ENCODE measurements around the gene RASD2.
"Not testable (repeated sequence)": the region's sequence is repeated elsewhere in the genome, so short reads cannot be mapped to it uniquely, and the experiment has no call there.

The RASD2 gene

GRCh38 chr22:35540595-35541253, at the start of gene RASD2:
Gene RASD2, plus strand, starts transcription at chr22:35540831. Its CDS starts 5,979 bp downstream, at chr22:35546810.
- DNase-seq (ENCODE audit: low read depth in 2 of 2), result peak in 1 of 2 donors; percentile 35

DNA sequence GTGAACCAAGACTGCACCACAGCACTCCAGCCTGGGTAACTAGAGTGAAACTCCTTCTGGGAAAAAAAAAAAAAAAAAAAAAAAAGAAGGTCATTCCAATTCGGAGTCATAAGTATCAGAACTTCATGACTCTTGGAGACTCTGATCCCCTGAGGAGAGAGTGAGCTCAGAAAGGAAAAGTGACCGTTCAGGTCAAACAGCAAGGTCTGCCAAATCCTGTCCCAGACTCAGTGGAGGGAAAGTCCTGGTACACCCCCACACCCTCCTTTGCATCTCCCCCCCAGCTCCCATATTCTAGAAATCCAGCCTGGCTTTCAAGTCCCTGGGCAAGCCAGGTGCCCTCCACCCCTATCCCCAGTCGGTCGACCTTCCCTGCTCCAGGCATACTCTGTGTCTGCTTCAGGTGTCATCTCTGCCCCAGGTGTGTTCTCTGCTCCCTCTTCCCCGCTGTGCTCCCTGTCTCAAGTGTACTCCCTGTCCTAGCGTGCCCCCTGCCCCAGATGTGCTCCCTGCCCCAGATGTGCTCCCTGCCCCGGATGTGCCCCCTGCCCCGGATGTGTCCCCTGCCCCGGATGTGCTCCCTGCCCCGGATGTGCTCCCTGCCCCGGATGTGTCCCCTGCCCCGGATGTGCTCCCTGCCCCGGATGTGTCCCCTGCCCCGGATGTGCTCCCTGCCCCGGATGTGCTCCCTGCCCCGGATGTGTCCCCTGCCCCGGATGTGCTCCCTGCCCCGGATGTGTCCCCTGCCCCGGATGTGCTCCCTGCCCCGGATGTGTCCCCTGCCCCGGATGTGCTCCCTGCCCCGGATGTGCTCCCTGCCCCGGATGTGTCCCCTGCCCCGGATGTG, 49.3 kb upstream of the RASD2 start:
- not testable (repeated sequence) for DNase-seq (ENCODE audit: low read depth in 2 of 2)

DNA sequence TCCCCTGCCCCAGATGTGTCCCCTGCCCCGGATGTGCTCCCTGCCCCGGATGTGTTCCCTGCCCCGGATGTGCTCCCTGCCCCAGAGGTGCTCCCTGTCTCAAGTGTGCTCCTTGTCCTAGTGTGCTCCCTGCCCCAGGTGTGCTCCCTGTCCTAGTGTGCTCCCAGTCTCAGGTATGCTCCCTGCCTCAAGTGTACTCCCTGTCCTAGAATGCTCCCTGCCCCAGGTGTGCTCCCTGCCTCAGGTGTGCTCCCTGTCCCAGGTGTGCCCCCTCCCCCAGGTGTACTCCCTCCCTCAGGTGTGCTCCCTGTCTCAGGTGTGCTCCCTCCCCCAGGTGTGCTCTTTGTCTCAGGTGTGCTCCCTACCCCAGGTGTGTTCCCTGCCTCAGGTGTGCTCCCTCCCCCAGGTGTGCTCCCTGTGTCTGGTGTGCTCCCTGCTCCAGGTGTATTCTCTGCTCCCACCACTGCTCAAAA, 48.7 kb upstream of the RASD2 start:
- DNase-seq (ENCODE audit: low read depth in 2 of 2), result no peak

GRCh38 chr22:35493074-35493473, 47.6 kb upstream of the RASD2 start:
- DNase-seq (ENCODE audit: low read depth in 2 of 2), result no peak

- DNase-seq (ENCODE audit: low read depth in 2 of 2), result not testable (repeated sequence)
These were observed 44.9 kb upstream of the RASD2 start for GRCh38 chr22:35495711-35496110.

GRCh38 chr22:35496768-35497312, 43.8 kb upstream of the RASD2 start:
- no peak for DNase-seq (ENCODE audit: low read depth in 2 of 2)

- no peak for DNase-seq (ENCODE audit: low read depth in 2 of 2)
These were observed 42.4 kb upstream of the RASD2 start for GRCh38 chr22:35498026-35498800.

DNA sequence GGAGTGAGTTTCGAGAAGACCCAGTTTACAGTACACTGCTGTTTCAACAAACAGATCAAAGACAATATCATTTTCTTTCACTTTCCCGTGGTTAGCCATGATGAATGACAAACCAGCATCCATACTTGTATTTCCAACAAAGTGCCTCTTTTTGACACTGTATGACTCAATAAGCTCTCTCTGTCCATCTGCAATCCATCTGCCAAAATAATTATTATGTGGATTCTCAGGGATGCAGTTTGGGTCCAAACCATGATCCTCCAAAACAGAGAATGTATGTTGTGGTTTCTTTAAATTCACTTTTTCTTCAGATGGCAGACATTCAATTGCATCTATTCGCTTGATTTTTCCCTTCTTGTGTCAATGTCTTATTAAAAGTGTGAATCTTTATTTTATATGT, 37.8 kb upstream of the RASD2 start:
- DNase-seq (ENCODE audit: low read depth in 2 of 2), result no peak

GRCh38 chr22:35505399-35506258, 35.0 kb upstream of the RASD2 start:
- DNase-seq (ENCODE audit: low read depth in 2 of 2), result no peak

DNA sequence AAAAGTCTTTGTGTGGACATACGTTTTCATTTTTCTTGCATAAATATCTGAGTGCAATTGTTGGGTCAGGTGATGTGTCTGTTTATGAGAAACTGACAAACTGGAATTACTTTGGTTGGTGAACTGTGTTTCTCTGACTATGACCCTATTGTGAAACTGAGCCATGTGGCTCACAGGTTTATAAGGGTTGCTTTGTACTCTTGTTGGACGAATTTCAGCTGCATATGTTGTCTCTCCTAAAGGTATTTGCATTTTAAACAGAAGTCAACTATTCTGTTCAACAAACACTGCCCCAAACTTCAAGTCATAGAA, 34.4 kb upstream of the RASD2 start:
- DNase-seq (ENCODE audit: low read depth in 2 of 2), result no peak

DNA sequence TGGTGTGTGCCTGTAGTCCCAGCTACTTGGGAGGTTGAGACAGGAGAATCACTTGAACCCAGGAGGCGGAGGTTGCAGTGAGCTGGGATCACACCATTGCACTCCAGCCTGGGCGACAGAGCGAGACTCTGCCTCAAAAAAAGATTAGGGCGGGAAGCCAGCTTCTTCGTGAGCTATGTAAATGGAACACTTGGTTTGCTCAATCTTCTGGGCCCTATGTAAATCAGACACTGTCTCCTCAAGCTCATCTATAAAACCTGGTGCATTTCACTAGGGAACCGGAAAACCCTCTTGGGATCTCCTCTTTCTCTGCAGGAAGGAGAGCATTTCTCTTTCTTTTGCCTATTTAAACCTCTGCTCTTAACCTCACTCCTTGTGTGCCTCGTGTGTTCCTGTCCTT, 32.8 kb upstream of the RASD2 start:
- not testable (repeated sequence) for DNase-seq (ENCODE audit: low read depth in 2 of 2)

- DNase-seq (ENCODE audit: low read depth in 2 of 2), result no peak
These were observed 31.2 kb upstream of the RASD2 start for GRCh38 chr22:35509451-35509850.

GRCh38 chr22:35509960-35510359, 30.7 kb upstream of the RASD2 start:
- DNase-seq (ENCODE audit: low read depth in 2 of 2), result no peak

DNA sequence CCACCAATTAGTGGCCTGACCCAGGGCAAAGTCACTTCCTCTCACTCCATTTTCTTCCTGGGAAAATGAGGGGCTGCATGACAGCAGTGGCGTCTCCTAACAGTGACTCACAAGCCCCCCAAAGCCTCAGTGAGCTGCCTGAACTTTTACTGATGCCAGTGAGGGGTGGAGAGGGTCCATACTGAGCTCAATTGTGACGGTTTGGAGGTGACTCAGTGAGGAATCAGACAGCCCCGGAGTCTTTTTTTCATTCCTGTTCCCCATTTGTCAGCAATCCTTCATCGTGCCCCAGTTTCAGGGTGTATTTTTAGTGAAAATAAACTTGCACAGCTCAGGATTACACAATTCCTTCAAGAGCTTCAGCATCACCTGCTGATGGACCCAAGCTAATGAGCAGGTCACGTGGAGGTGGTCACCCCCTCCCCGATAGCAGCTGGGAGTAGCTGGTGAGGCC, 30.1 kb upstream of the RASD2 start:
- no peak for DNase-seq (ENCODE audit: low read depth in 2 of 2)

DNA sequence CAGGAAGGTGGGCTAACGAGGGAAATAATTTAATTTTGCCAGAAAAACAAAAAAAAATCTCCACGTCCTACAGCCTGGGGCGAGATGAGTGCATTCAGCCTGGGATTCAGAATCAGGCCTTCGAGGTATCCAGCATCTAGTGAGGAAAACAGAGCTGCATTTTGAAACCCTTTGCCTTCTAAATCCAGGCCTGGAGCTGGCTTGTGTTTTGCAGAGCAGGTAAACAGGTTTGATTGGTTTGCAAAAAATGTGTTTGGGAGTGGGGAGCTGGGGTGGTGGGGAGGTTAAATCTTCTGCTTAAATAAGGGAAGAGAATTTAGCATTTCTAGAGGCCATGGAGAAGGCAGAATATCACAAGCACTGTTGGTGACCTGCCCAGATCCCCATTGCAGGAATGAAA, 29.7 kb upstream of the RASD2 start:
- no peak for DNase-seq (ENCODE audit: low read depth in 2 of 2)

DNA sequence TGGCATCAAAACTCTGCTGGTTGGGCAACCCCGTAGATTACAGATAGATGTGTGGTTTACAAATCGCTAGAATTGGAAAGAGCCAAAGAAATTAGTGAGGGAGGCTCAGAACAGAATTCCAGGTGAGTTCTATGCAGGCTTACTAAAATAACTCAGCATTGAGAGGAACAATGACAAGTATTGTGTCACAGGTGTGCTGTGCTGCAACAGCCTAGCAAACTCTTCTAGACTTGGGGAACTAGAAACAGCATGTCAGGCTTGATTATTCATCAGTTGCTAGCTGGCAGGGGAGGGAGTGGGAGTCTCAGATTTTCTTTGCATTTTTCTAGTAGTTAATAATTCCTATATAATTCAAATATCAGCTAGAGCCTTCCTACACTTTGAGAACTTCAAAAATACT, 26.3 kb upstream of the RASD2 start:
- DNase-seq (ENCODE audit: low read depth in 2 of 2), result no peak

DNA sequence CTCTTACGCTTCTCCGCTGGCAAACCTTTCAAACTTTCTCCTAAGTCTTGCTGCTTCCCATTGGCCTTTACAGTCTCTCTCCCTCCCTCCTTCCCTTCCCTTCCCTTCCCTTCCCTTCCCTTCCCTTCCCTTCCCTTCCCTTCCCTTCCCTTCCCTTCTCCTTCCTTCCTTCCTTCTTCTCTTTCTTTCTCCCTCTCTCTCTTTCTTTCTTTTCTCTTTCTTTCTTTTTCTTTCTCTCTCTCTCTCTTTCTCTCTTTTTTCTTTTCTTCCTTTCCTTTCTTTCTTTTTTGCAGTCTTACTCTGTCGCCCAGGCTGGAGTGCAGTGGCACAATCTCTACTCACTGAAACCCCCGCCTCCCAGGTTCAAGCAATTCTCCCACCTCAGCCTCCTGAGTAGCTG, 24.7 kb upstream of the RASD2 start:
- DNase-seq (ENCODE audit: low read depth in 2 of 2), result not testable (repeated sequence)

DNA sequence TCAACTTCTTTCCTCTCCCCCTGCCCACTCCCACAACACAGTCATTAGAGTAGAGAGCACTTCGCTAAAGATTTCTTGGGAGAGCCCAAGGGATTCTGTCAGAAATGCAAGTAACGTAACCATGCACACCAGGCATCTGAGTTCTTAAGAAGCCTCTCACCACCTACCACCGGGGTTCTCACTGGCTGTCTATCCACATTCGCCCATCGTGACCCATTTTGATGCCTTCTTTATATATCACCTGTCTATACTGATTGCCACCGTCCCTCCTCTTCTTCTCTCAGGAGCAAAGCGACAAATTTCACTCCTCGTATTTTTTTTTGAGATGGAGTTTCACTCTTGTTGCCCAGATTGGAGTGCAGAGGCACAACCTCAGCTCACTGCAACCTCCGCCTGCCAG, 23.9 kb upstream of the RASD2 start:
- DNase-seq (ENCODE audit: low read depth in 2 of 2), result no peak

DNA sequence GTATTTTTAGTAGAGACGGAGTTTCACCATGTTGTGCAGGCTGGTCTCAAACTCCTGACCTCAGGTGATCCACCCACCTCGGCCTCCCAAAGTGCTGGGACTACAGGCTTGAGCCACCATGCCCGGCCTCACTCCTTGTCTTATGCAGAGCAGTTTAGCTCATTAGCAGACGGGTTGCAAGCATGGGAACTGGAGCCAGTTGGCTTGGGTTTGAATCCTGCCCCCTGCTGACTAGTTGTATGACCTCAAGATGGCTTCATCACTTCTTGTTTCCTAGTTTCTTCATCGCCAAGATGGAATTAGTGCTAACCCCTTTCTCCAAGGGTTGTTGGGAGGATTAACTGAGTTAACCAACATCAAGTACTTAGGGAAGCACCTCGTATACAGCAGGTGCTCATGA, 23.4 kb upstream of the RASD2 start:
- DNase-seq (ENCODE audit: low read depth in 2 of 2), result no peak

- DNase-seq (ENCODE audit: low read depth in 2 of 2), result no peak
These were observed 22.7 kb upstream of the RASD2 start for GRCh38 chr22:35517769-35518530.
